SIG-M5 (cell line): ENCODE results near the gene RELA.

Experiments used
- DNase-seq: peaks from one replicate; lab custom pipeline; 2025; lab: John Stamatoyannopoulos, UW

RELA gene

GRCh38 chr11:65613091-65613928, 49.4 kb downstream of the RELA start:
- no peak for DNase-seq

GRCh38 chr11:65612691-65613090, 50.0 kb downstream of the RELA start:
- no peak for DNase-seq

- no peak for DNase-seq
Observed at GRCh38 chr11:65611758-65612603, 50.7 kb downstream of the RELA start.

GRCh38 chr11:65611028-65611757, 51.5 kb downstream of the RELA start:
- DNase-seq = no peak

GRCh38 chr11:65610404-65610803, 52.3 kb downstream of the RELA start:
- no peak for DNase-seq

GRCh38 chr11:65609665-65610064, 53.1 kb downstream of the RELA start:
- DNase-seq = no peak

- no peak for DNase-seq
Observed at GRCh38 chr11:65609229-65609628, 53.5 kb downstream of the RELA start.

- no peak for DNase-seq
Observed at GRCh38 chr11:65607614-65608426, 54.9 kb downstream of the RELA start.

GRCh38 chr11:65606876-65607613, 55.7 kb downstream of the RELA start:
- no peak for DNase-seq

- DNase-seq = no peak
Observed at GRCh38 chr11:65604258-65604657, 58.5 kb downstream of the RELA start.
